SH-SY5Y (cell line): ENCODE results near the gene CREB3L2.

Source experiments
- GATA2 ChIP-seq: IDR thresholded peaks from 2 replicates; pipeline ENCODE4 v1.6.1; 2011; ENCODE audit warnings: mild to moderate bottlenecking, low read depth, low read length
- GATA3 ChIP-seq: IDR thresholded peaks from 2 replicates; pipeline ENCODE4 v1.6.1; 2011; ENCODE audit warnings: low read depth, mild to moderate bottlenecking, low read length, moderate library complexity

CREB3L2 gene

GRCh38 chr7:137949416-137950262 is 52.2 kb downstream of the CREB3L2 start:
- TF ChIP-seq GATA3, result no peak
- TF ChIP-seq GATA2, result no peak

- TF ChIP-seq GATA3 (no peak), GATA2 (no peak)
These were observed 53.0 kb downstream of the CREB3L2 start for GRCh38 chr7:137948845-137949330.

DNA sequence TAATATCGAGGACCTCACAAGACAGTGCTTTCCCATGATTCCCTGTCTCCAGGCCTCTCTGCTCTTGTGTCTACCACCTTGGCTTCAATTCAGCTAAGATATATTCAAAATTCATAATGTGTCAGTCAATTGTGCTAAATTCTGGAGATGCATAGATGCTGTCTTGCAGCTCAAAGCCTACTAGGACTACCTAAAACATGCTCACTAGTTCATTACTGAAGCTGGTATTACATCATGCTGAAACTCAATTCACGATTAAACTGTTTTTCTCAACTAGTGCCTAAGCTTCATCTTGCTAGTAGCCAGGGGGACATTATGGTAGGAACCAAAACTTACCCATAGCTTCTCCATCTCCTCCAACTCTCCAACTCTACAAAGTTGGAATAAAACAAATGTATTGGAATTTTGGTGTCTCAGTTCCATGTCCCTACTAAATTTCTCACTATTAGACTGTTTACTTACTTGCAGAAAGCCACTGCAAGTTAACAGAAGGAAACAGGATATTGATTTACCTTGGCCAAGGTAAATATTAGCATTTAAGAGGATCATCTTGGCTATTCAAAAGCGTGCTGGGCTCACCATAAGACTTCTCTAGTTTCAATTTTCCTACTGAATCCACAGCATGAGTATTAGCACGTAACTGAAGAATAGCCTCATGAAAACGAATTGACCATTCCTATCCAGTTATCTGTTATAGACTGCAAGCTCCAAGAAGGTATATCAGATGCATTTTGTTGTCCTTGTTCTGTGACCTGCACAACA is 53.6 kb downstream of the CREB3L2 start:
- TF ChIP-seq GATA3 (no peak), GATA2 (no peak)

DNA sequence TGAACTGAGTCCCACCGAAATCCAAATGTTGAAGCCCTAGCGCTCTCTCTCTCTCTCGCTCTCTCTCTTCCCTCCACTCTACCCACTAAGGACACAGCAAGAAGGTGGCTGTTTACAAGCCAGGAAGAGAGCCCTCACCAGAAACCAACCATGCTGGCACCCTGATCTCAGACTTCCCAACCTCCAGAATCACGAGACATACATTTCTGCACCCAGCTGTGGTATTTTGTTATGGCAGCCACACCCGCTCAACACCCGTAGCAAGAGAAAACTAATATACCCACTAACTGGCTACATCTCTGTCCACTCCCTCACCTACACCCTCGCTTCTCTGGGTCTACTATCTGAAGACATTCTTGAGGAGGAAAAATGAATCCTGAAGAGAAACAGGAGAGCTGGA is 54.8 kb downstream of the CREB3L2 start:
- no peak for TF ChIP-seq GATA2
- no peak for TF ChIP-seq GATA3

- TF ChIP-seq GATA3 (no peak), GATA2 (no peak)
These were observed 55.9 kb downstream of the CREB3L2 start for GRCh38 chr7:137946011-137946410.

DNA sequence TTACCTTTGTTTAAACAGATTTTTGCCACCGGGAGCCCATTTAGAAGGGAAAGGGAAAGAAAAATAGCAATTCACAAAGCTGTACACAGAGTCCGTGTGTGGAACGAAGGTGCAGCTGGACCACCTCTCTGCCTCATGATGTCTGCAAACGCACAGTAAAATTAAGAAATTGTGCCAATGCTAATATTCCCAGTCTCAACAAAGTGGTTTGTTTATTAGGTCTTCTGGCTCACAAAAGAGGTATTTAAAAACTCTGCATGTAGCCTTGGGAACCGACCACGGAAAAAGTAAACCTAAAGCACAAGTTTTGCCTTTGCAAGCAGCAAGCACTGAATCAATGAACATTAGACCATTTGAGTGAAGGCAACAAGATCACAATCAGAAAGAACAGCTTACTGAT is 57.7 kb downstream of the CREB3L2 start:
- no peak for TF ChIP-seq GATA2
- TF ChIP-seq GATA3, result no peak

GRCh38 chr7:137943132-137943551 is 58.7 kb downstream of the CREB3L2 start:
- no peak for TF ChIP-seq GATA2
- no peak for TF ChIP-seq GATA3

DNA sequence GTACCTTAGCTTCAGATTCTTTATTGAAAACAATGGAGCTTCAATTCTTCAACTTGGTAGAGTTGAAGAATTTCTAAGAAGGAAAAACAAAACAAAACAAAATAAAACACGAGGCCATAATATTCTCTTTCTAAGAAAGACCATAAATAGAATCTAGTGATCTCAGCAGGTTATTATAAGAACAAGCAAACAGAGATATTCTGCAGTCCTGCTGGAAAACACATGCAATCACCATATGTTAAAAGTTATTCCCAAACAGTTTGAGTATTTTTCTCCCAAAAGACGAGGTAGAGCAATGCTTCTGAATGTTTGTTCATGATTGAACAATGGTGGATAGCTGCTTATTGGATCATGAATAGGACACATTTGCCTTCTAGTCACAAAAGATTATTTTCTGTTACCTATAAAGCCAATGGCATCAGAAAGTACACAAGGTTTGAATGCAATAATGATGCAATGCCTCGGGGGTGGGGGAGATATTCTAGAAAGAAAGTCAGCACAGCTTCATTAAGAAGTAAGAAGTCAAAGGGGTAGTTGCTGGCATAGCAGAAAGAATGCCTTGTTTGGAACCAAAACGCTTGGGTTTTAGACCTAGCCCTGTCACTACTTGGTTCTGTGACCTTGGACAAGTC is 59.3 kb downstream of the CREB3L2 start:
- TF ChIP-seq GATA2 (no peak), GATA3 (no peak)

DNA sequence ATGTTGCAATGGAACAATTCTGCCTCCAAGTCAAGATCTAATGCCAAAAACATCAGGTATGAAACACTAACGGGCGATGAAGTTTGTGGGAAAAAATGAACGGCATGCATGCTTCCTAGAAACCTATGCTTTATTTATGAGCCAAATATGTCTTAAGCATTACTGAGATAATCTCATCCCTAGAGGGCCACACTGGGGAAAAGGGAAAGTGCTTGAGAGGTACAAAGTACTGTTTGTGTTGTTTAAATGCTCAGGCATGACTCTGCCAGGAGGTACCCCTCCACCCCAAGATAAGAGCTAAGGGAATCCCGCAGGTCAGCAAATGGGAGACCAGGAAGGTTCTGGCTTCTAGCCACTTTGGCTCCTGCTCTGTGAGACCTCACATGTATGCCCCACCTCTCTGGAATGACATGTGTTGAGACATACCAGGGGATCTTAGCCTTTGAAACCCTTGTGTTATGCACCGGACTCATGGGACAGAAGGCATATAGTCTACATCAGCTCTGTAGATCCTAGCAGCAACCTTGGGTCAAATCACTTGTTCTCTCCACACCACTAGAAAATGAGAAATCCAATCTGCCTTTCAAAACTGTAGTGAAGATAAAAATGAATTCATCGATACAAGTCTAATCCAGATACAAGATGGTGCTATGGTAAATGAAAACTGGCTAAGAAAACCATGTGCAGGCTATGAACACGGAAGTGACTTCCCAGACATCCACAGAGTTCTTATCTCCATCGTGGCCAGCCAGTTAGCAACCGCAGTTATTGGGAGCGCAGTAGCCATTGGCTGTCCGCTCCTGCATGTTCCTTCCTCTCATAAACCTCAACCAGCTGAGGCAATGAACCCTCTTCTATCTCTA is 61.0 kb downstream of the CREB3L2 start:
- no peak for TF ChIP-seq GATA3
- TF ChIP-seq GATA2, result no peak

DNA sequence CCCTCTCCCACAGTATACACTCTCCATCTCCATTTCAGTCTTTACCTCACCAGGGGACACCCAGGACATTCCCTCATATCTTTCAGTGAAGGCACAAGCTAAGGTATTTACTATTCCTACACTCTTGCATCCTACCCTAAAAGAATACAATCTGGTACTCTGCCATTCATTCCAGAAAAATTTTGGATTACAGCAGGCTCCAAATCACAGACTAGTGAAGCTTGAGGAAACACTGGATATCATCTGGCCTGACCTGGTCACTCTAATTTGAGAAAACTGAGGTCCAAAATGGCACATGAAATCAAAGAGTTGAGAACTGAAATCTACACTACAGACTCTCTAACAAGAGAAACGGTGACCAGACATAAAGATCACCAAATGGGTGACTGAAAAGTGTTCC is 61.7 kb downstream of the CREB3L2 start:
- no peak for TF ChIP-seq GATA2
- TF ChIP-seq GATA3, result no peak

DNA sequence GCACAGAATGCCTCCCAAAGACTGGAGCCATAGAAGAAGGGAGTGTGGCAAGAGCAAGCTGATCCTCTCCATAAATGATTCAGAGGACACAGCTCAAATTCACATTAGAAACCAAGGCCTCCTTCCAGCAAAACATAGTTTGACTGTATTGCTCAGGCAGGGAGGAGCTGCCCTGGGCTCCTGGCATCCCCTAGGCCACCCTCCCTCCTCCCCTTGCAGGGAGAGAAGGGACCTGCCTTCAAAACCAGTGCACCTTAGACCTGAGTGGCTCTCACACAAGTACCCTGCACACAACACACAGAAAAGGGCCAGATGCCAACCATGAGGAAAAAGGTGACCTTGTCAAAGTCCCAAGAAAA is 64.7 kb downstream of the CREB3L2 start:
- TF ChIP-seq GATA3, result no peak
- no peak for TF ChIP-seq GATA2

DNA sequence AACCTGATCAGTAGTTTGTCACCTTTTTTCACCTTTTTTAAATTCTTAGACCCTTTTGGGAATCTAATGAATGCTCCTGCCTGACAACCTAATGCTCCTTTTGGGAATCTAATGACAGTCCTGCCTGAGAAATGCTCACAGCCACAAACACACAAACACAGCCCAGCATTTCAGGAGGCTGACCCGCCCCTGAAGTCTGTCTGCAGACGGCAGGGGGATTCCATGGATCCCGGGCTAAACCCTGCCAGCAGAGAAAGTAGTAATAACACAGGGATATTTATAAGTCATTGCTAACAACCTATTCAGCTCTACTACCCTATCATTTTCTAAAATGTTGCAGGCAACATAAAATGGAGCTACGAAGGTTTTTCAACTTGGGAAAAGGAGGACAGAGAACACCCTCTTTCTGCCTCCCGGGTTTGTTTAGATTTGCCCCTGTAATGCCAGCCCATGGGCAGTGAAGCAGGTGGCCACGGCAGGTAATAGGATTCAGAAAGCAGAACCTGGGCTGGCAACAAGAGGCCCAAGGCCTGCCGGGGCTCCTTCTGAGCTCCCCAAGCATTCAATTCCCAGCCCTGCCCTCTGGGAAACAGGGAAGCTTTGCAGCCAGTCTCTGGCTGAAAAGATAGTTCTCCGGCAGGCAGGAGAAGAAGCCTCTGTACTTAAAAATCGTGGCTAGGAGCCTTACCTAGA is 65.2 kb downstream of the CREB3L2 start:
- TF ChIP-seq GATA2, result no peak
- TF ChIP-seq GATA3, result no peak

DNA sequence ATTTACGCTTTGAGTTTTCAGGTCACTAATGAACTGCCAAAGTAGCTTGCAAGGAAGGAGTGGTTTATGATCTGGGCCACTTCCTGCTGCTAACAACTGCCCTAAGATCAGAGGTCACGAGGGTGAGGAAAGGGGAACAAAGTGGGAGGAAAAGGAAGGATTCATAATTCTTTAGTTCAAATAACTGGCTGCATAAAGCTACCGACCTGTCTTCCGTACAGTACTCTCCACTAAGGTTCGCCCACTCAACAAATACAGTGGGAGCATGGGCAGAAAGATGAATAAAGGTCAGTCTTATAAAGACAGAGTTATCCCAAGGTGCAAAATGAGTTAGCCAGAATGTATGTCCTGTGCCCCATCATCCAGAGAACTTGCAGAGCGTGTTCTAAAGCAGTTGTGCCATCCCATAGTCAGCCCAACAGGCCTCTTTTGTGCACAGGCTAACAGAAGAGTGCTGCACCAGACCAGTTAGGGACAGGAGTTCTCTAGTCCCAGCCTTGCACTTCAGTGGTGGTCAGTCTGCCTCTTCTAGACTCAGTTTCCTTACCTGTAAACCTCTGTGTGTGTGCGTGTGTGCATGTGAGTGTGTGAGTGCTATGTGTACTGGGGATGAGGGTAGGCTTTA is 65.9 kb downstream of the CREB3L2 start:
- TF ChIP-seq GATA2 (no peak), GATA3 (no peak)
